ENCODE data around the gene GMEB2. TPM values are rescaled to one million over a fixed set of nuclear protein-coding genes. Genes with fewer than 3 reads are reported as not detected.
A peak's percentile ranks its signal among the peaks of the same experiment; 100 is the strongest.

The GMEB2 gene
- total RNA-seq, 2 donors from 2014 or later = 11.5 to 14.8 TPM

DNA sequence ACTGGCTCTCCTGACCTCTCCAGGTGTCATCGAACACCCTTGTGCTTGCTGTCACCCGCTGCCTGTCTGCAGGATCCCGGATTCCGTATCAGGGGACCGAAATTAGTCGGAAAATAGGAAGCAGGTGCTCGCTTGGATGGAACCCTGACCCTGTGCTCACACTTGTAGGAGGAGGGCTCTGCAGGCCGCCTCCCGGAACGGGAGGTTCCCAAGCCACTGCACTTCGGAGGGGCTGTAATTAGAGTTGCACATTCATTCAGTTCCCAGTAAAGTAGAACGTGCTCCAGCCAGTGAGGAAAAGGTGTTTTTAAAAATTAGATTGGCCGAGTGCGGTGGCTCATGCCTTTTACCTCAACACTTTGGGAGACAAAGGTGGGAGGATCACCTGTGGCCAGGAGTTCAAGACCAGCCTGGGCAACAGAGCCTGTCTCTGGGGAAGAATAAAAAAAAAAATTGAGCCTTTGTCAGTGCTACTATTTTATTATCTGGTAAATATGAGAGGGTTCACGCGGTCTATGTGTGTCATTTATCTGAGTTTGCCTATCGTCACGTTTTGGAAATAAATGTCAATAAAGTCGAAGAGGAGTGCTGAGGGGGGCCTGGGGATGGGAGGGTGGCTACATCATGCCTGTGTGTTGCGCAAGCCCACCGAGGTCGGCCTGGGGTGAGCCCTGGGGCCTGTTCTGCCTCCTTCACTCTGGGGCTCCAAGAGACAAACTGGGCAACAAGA lies 1.5 kb upstream of the GMEB2 start:
- Histone ChIP-seq H3K4me1 (no peaks in the 10 kb centered on the region), H3K9me3 (no peaks in the 10 kb centered on the region), H3K27ac (peak overlapping the region; percentile 92), H3K4me3 (peak overlapping the region; percentile 78), H3K27me3 (no peaks in the 10 kb centered on the region), H3K9ac (ENCODE audit: low read depth in 2 of 2, low read length in 2 of 2) (peak overlapping the region; percentile 89 to 98), H3K36me3 (no peaks in the 10 kb centered on the region)
- peak; percentile 80 for DNase-seq
- TF ChIP-seq, protein P1, sequence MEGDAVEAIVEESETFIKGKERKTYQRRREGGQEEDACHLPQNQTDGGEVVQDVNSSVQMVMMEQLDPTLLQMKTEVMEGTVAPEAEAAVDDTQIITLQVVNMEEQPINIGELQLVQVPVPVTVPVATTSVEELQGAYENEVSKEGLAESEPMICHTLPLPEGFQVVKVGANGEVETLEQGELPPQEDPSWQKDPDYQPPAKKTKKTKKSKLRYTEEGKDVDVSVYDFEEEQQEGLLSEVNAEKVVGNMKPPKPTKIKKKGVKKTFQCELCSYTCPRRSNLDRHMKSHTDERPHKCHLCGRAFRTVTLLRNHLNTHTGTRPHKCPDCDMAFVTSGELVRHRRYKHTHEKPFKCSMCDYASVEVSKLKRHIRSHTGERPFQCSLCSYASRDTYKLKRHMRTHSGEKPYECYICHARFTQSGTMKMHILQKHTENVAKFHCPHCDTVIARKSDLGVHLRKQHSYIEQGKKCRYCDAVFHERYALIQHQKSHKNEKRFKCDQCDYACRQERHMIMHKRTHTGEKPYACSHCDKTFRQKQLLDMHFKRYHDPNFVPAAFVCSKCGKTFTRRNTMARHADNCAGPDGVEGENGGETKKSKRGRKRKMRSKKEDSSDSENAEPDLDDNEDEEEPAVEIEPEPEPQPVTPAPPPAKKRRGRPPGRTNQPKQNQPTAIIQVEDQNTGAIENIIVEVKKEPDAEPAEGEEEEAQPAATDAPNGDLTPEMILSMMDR (IDR thresholded peaks at IDR 0.05) = no peak
- intact Hi-C loops (cut with DNase I) = no loop called here

DNA sequence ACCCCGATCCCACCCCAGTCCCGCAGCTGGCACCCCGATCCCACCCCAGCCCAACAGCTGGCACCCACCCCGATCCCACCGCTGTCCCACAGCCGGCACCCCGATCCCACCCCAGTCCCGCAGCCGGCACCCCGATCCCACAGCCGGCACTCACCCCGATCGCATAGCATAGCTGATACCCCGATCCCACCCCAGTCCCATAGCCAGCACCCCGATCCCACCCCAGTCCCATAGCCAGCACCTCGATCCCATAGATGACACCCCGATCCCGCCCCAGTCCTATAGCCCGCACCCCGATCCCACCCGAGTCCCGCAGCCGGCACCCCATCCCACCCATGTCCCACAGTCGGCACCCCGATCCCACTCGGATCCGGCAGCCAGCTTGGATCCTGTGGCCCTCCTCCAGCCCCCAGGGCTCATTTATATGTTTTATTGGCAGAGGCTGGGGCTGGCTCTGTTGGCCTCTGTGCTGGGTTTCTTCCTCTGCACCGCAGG lies 897 bp upstream of the GMEB2 start:
- Histone ChIP-seq H3K27me3 (no peaks in the 10 kb centered on the region), H3K27ac (peak overlapping the region; percentile 92), H3K36me3 (no peaks in the 10 kb centered on the region), H3K9ac (ENCODE audit: low read depth in 2 of 2, low read length in 2 of 2) (peak overlapping the region; percentile 89 to 98), H3K9me3 (no peaks in the 10 kb centered on the region), H3K4me3 (peak overlapping the region; percentile 78), H3K4me1 (no peaks in the 10 kb centered on the region)
- intact Hi-C loops (cut with DNase I) = no loop called here
- DNase-seq = no peak
- TF ChIP-seq, protein P1 (IDR thresholded peaks at IDR 0.05) = no peak

DNA sequence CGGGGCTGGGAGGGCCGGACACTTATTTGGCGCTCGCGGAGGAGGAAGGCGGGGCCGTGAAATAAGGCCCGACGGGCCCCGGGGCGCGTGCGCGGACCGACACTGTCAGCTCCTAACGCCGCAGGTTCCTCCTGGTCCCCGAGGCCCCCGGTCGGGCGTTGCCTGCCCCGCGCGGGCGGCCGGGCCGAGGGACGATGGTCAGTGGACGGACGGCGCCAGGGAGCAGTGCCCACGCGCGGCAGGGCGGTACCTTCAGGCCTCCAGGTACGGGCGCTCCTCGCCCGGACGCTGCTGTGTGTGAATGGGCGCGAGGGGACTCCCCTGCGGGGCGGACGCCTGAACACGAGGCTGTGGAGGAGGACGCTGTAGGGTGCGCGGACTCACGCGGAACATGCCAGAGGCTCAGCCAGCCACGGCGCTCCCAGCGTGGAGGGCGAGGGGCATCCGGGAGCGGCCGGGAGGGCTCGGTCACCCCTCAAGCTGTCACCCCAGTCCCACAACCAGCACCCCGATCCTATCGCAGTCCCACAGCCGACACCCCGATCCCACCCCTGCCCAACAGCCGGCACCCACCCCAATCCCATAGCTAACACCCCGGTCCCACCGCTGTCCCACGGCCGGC lies 339 bp upstream of the GMEB2 start:
- Histone ChIP-seq H3K4me1 (no peaks in the 10 kb centered on the region), H3K9me3 (no peaks in the 10 kb centered on the region), H3K4me3 (peak overlapping the region; percentile 78), H3K27ac (peak overlapping the region; percentile 92), H3K27me3 (no peaks in the 10 kb centered on the region), H3K36me3 (no peaks in the 10 kb centered on the region), H3K9ac (ENCODE audit: low read depth in 2 of 2, low read length in 2 of 2) (peak overlapping the region; percentile 89 to 98)
- peak; percentile 95 for DNase-seq
- intact Hi-C loops (cut with DNase I) = no loop called here
- TF ChIP-seq, protein P1 (IDR thresholded peaks at IDR 0.05) = no peak

DNA sequence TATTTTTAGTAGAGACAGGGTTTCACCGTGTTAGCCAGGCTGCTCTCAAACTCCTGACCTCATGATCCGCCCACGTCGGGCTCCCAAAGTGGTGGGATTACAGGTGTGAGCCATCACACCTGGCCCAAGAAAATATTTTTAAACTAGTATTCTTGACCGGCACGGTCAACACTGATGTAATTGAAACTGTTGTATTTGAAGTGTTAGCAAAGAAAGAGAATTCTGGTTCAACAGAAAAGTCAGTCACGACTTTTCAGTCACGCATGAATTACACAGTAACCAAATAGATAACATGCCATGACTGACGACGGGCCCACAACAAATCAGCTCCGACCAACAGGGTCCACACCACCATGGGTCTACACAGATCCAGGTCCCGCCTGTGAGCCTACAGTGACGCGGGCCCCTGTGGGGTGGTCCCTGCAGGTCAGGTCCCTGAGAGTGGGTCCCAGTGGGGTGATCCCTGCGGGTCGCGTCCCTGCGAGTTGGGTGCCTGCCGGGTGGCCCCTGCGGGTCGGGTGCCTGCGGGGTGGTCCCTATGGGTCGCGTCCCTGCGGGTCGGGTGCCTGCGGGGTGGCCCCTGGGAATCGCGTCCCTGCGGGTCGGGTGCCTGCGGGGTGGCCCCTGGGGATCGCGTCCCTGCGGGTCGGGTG lies 1.0 kb downstream of the GMEB2 start:
- TF ChIP-seq, protein P1 (IDR thresholded peaks at IDR 0.05) = no peak
- no peak for DNase-seq
- Histone ChIP-seq H3K27ac (peak overlapping the region; percentile 77), H3K4me1 (no peaks in the 10 kb centered on the region), H3K9ac (ENCODE audit: low read depth in 2 of 2, low read length in 2 of 2) (peak overlapping the region; percentile 87 to 100), H3K9me3 (no peaks in the 10 kb centered on the region), H3K27me3 (no peaks in the 10 kb centered on the region), H3K4me3 (peak overlapping the region; percentile 64), H3K36me3 (no peaks in the 10 kb centered on the region)
- intact Hi-C loops (cut with DNase I) = no loop called here

DNA sequence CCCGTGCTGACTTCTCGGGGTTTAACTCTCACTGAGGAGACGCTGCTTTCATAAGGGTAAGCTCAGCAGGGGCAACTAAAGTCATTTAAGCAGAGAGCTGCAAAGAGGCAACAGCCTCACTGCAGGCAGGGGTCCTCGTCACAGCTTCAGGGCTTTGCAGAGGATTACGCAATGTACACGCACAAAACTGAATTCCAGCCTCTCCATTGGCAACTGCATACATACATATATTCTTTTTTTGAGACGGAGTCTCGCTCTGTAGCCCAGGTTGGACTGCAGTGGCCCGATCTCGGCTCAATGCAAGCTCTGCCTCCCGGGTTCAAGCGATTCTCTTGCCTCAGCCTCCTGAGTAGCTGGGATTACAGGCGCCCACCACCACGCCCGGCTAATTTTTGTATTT lies 2.4 kb downstream of the GMEB2 start:
- intact Hi-C loops (cut with DNase I) = no loop called here
- Histone ChIP-seq H3K4me3 (no peak overlapping the region), H3K9me3 (no peaks in the 10 kb centered on the region), H3K9ac (ENCODE audit: low read depth in 2 of 2, low read length in 2 of 2) (no peak overlapping the region), H3K27ac (no peak overlapping the region), H3K27me3 (no peaks in the 10 kb centered on the region), H3K4me1 (no peaks in the 10 kb centered on the region), H3K36me3 (no peaks in the 10 kb centered on the region)
- DNase-seq = no peak
- TF ChIP-seq, protein P1 (IDR thresholded peaks at IDR 0.05) = no peak

Data from colonic mucosa (tissue), 4 donors.